ENCODE data around the gene PKIG.
"Not testable (repeated sequence)": the region's sequence is repeated elsewhere in the genome, so short reads cannot be mapped to it uniquely, and the experiment has no call there.

PKIG gene

DNA sequence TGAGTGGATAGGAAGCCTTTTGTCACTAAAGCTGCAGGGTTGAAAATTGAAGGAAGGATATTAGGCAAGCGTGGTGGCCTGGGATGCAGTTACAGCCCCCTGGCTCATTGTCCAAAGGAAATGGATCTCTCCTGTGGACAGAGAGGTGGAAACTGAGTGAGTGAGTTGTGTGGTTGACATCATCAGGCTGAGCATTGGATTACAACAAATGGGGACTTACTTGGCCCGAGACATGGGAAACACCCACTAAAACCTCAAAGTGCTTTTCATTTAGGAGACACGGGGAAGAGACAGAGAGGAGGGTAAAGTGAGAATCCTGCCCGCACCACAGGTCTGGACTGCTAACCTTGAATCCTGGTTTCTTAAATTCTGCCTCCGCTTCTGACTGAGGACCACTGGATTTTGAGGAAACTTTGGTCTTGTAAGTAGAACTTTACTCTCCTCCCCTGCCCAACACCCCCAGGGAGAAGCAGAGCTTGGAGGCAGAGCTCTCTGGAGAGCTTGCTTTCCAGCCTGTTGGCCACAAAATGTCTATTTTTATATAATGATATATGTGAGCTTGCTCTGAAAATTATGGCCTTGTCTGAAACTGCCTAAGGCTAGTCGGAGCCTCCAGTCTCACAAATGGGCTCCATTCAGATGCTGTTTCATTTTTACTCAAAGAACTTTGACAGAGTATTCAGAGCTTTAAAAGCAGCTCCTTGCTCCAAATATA lies at the start of gene PKIG:
PKIG (plus strand) TSS at position 269 of the 715 bp plus-strand sequence. CDS start 31,978 bp downstream, outside the sequence.
- DNase-seq = no peak

GRCh38 chr20:44532981-44533331 lies 49.4 kb upstream of the PKIG start:
- no peak for DNase-seq

DNA sequence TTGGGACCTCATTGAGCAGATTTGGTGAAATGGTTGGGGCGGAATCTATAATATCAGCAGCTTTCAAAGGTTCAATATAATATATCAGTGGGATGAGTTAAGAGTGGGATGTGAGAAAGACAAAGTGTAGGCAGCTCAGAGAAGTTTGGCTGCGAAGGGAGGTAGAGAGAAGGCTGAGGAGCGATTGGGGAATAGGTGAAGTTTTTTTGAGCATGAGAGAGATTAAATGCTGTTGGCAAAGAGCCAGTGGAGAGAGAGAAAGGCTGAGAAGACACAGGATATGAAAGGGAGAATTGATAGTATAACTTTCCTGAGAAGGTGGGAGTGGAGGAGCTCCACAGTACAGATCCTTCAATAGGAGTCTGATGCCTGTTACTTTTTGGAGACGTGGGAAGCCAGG lies 48.5 kb upstream of the PKIG start:
- no peak for DNase-seq

DNA sequence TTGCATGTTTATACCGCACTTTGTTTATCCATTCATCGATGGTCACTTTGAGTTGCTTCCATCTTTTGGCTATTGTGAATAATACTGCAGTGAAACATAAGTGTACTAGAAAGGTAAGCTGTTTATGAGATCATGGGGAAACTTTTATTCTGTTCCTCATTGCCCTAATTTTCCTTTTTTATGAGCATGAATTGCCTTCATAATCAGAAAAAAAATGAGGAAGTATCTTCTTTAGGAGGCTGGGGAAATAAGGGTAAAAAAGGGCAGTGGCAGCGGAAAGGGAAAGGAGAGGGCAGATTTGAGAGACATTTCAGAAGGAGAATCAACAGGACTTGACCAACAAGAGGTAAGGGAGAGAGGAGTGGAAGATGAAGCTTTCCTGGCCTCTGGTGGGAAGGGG lies 46.2 kb upstream of the PKIG start:
- DNase-seq = no peak

GRCh38 chr20:44537993-44538392 lies 44.4 kb upstream of the PKIG start:
- no peak for DNase-seq

DNA sequence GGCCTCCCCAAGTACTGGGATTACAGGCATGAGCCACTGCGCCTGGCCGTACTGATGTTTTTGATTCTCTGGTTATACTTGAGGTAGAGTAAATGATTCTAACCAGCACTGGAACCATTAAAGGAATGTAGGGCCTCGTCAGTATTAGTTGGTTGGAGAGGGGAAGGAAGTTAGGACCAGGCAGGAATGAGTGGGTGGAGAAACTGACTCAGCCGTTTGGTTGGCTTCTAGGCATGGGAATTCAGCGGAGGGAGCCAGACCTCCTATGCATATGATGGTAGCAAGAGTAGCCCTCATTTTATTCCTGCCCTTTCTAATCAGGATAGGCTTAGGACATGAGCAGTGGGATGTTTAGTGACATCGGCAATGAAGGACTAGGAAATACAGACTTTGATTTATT lies 41.5 kb upstream of the PKIG start:
- DNase-seq = no peak

GRCh38 chr20:44541992-44542391 lies 40.4 kb upstream of the PKIG start:
- no peak for DNase-seq

GRCh38 chr20:44542890-44543289 lies 39.5 kb upstream of the PKIG start:
- no peak for DNase-seq

- DNase-seq = no peak
These were observed 39.0 kb upstream of the PKIG start for GRCh38 chr20:44543358-44543757.

DNA sequence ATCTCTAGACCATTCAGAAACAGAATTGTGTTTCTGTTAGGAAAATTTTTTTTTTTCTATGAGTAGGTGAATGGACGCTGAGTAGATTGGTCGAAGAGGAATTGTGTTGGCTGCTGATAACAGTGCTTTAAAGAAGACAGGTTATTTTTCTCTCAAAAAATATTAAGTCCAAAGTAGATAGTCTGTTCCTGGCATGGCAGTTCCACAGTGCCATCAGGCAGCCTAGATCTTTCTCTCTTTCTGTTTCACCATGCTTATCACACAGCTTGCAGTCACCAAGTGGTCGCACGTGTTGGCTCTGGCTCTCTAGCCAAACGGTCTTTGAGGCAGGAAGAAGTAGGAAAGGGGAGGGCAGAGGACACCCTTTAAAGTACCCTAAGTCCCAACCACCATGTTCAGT lies 38.1 kb upstream of the PKIG start:
- no peak for DNase-seq

- DNase-seq = no peak
These were observed 35.0 kb upstream of the PKIG start for GRCh38 chr20:44547419-44547818.

- DNase-seq = no peak
These were observed 33.3 kb upstream of the PKIG start for GRCh38 chr20:44549123-44549522.

DNA sequence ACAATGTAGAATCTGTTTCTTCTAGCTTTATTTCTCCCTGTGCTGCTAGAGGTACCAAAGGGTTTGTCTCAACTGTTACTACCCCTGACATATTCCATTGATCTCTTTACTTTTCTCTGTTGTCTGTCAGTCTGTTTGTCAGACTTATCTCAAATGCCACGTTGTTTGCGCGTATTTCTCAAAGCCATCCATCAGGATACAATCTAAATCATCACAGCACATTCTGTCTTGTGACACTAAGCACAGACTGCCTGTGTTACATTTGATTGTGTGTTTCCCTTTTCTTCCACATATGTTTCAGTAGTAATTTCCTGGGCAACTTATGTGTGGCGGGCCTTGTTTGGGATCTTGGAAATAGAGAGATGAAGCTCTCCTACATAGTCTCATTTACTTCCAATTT lies 30.3 kb upstream of the PKIG start:
- DNase-seq = no peak

DNA sequence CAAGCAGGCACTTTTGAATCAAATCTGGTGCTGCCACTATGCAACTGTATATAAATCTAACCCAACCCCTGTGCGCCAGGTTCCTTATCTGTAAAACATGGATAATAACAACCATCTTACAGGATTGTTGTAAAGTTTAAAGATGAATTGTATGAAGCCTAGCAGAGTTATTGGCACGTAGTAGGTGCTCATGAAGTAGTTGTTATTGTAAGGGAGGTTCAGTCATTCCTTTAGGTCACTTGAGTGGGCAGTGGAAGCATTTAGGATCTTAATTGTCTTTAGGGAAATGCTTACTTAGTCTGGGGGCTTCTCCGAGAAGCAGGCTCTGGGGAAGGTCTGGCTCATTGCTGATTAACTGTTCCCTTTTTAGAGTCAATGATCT lies 29.8 kb upstream of the PKIG start:
- no peak for DNase-seq

DNA sequence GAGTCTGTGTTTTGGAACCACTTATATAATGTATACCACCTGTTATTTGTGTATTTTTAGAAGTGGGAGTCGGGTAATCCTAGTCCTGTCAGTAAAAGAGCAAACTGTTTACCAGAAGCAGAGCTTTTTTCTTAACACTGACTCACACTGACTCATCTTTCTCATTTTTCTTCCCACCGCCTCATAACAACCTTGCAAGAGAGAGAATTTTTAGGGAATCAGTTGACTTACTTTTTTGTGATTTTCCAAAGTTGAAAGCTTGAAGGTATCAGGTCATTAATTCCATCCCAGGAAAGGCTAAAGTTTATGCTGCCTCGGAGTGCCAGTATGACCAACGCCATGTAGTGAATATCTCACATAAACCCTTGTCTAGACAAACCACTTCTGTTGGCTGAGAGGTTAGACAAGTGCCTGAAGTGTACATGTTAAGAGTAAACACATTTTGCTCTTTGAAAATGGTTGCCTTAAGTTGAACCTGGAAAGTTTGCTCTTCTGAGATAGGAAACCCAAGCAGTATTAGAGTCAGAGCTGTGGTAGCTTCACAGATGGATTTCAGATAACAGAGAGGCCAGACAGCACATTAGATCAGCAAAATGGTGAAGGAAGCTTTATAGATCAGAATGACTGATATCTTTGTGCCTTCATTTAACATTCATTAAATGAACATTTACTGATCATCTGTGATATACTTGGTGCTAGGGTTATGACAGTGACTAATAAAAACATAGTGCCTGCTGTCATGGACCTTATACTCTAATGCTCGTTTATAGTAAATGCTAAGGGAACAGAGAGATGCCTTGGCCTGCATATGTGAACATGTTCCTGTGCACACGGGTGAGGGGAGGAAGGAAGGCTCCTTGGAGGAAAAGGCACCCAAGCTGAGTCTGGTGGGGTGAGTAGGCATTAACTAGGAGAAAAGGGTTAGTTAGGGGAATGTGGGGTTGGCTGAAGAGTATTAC lies 29.1 kb upstream of the PKIG start:
- no peak for DNase-seq

GRCh38 chr20:44559302-44559701 lies 23.1 kb upstream of the PKIG start:
- no peak for DNase-seq

DNA sequence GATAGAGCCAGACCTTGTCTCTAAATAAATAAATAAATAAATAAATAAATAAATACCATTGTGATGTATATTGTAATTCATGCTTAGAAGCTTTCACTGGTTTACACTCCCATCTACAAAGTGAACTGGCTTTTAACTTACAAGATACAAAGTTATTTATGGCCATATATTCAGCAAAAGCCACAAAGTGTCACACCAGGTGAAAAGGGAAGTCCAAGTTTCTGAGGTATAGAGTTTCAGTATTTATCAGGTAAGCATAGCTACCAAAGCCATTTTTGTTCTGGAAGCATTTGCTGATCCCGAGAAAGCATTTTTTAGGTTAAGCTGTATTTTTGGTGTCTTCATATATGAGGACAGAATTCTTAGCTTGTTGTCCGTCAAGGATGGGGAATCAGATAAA lies 22.1 kb upstream of the PKIG start:
- DNase-seq = no peak

DNA sequence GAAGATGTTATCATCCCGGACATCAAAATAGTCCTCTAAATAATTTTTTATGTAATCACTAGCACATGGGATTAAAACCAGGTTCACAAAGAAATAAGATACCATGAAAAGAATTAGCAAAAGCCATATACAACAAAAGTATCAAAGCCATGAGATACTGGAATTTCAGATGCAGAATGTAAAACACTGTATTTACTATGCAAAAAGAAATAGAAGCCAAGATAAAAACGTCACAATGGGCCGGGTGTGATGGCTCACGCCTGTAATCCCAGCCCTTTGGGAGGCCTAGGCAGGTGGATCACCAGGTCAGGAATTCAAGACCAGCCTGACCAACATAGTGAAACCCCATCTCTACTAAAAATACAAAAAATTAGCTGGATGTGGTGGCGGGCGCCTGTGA lies 21.6 kb upstream of the PKIG start:
- DNase-seq = not testable (repeated sequence)

DNA sequence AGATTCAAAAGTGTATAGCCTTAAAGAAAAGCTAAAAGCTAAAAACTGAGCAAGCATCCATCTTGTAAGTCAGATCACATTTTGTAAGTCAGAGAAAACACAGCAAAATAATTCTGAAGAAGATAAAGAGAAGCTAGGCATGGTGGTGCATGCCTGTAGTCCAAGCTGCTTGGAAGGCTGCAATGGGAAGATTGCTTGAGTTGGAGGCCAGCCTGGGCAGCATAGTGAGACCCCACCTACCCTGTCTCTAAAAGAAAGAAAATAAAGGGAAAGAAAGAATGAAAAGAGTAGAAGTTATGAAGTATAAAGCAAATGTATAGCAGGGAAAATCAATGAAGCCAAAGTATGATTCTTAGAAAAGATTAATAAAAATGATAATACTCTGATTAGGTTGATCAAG lies 20.5 kb upstream of the PKIG start:
- no peak for DNase-seq

- no peak for DNase-seq
These were observed 16.4 kb upstream of the PKIG start for GRCh38 chr20:44566018-44566417.

DNA sequence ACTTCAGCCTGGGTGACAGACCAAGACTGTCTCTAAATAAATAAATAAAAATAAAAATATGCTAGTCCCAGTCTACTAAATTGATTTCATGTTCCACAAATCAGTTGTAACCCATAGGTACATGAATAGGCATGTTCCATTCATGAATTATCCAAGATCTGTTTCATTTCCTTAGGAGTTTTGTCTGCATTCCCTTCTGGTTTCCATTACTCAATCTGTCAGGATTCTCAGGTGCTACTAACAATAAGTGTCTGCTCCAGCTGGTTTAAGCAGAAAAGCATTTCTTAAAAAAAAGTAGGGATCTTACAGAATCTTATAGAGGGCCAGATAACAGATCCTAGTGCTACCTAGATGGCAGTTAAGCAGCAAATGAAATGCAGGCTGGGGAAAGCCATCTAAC lies 15.6 kb upstream of the PKIG start:
- no peak for DNase-seq

- no peak for DNase-seq
These were observed 12.0 kb upstream of the PKIG start for GRCh38 chr20:44570367-44570766.

- DNase-seq = no peak
These were observed 10.9 kb upstream of the PKIG start for GRCh38 chr20:44571362-44571988.

Measured in NCI-H1694 (cell line).